DMS114 treated with DMSO at 0.1 percent for 48 hours (cell line): ENCODE measurements around the gene CDC42EP4.

Source experiments
- DNase-seq: peaks from one replicate; lab custom pipeline; 2025; ENCODE audit not compliant: unreplicated experiment; lab: John Stamatoyannopoulos, UW

The CDC42EP4 gene

GRCh38 chr17:73261952-73262675 is 49.7 kb downstream of the CDC42EP4 start:
- DNase-seq = no peak

DNA sequence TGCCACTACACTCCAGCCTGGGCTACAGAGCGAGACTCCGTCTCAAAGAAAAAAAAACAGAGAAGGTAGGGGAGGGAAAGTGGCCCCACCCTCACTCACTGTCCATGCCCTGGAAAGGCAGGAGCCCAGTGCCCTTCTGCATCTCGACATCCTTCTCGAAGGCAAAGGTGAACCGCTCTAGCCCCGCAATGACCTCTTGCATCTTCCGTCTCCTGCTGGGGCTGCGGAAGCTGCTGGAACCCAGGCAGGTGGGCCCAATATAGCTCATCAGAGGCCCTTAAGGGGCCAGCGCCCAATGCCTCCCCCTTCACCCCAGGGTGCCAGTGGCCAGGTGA is 50.2 kb downstream of the CDC42EP4 start, which contains the start of gene CPSF4L:
TSS of gene CPSF4L (minus strand) at position 264 of the 335 bp plus-strand sequence. CDS start at position 202, 62 bp downstream.
- no peak for DNase-seq

DNA sequence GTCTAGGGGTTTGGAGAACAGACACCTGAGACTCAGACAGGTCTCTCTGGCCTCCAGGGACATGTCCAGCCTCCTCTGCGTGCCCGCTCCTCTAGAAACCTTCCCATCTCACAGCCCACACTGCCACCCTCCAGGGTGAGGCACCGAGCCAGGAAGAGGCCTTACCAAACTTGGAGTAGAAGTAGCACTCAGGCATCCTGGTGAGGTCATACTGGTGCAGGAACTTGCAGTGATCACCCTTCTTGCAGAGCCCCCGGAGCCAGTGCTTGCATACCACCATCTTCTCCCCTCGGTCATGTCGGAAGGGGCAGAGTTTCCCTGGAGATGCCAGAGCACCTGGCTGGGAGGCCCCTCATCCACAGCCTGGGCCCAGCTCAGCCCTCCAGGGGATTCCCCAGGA is 54.3 kb downstream of the CDC42EP4 start:
- DNase-seq = no peak

GRCh38 chr17:73256220-73256619 is 55.6 kb downstream of the CDC42EP4 start:
- DNase-seq = no peak

GRCh38 chr17:73255671-73256181 is 56.1 kb downstream of the CDC42EP4 start:
- DNase-seq = peak; percentile 20

GRCh38 chr17:73251871-73252270 is 59.9 kb downstream of the CDC42EP4 start:
- no peak for DNase-seq

- DNase-seq = no peak
Observed at GRCh38 chr17:73250851-73251640, 60.8 kb downstream of the CDC42EP4 start.

DNA sequence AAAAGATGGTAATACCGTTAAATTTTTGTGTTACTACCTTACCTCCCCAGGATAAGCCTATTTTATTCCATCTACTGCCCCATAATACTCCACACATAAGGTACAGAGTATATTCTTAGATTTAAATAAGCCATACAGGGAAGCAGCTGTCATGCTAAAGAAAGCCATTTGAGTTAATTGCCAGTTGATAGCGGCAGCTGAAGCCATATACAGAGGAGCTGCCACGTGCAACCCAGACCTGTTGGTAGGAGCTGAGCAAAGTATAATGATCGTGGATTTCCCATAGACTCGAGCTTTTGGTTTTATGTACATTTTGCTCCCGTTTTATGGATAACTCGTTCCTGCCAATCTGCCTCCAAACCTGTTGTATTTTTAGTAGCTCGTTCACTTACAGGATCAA is 62.1 kb downstream of the CDC42EP4 start:
- DNase-seq = no peak

- no peak for DNase-seq
Observed at GRCh38 chr17:73248532-73248931, 63.3 kb downstream of the CDC42EP4 start.

- no peak for DNase-seq
Observed at GRCh38 chr17:73247726-73248125, 64.1 kb downstream of the CDC42EP4 start.

DNA sequence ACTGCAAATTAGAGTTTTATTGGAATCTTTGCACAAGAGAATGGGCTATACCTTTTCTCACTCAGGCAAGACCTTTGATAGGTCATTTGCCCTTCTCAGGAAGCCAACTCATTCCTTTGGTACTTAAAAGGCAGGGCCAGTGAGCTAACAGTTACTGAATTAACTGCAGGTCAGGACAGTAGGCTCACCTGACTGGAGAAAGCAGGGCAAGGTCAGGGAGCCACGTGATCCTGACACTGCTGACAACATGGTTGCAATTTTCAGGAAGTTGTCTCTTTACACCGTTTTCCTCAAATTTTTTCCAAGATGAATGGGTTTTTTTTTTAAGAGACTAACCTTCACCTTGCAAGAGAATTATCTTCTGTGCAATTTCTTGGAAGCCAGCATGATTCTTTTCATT is 71.2 kb downstream of the CDC42EP4 start:
- no peak for DNase-seq

DNA sequence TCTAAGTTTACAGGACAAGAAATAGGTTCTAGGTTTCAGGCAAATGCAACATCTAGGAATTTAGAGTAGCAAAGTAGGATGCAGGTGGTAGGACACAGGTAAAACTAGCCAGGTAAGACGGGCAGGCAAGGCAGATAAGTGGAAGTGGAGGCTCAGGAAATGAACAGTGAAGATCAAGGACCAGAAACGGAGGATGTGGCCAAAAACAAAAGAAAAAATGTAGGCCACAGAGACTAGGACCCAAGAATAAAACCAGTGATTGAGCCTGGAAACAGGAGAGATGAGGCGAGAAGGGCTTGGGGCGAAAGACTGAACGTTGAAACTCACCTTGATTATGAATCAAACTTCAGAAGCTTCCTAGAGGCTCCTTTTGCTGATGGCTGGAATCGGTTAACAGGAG is 74.1 kb downstream of the CDC42EP4 start:
- no peak for DNase-seq

DNA sequence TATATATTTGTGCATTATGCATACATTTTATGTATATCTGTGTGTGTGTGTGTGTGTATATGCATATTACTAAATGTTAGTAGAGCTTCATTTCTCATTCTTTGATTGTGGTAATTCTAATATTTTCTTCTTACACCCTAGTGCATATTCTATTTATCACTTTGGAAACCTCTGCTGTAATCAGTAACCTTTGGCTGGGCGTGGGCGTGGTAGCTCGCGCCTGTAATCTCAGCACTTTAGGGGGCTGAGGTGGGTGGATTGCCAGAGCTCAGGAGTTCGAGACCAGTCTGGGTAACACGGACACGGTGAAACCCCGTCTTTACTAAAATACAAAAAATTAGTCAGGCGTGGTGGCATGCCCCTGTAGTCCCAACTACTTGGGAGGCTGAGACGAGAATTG is 77.1 kb downstream of the CDC42EP4 start:
- DNase-seq = no peak
